VCaP (cell line): ENCODE results near the gene WWOX.

Experiments
- H3K27ac ChIP-seq: fragments of 450-650 bp; 2 replicates; pipeline ENCODE4 v1.5.1; 2017
- TF ChIP-seq, protein P1 (sequence below): fragments of 450-650 bp; conservative IDR thresholded peaks from 2 replicates; pipeline ENCODE4 v1.5.1; 2017; ENCODE audit warnings: mild to moderate bottlenecking, moderate library complexity

Gene WWOX

DNA sequence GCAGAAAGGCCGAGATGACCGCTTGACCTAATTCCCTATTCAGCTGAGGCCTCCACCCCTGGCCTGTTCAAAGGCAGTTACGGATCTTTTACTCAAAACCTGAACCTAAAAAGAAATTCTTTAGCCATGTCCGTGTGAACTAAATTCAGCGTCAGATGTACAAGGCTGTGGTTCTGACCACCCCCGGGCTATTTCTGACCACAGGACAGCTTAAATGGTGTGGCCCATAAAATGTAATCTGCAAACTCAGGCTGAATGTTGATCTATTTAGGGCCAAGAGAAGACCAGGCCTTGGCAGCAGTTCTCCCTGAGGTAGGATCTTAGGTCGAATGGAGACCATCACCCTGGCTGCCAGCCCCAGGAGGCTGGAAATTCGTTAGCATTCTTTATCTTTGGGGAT lies 485.5 kb downstream of the WWOX start:
- TF ChIP-seq, protein P1, sequence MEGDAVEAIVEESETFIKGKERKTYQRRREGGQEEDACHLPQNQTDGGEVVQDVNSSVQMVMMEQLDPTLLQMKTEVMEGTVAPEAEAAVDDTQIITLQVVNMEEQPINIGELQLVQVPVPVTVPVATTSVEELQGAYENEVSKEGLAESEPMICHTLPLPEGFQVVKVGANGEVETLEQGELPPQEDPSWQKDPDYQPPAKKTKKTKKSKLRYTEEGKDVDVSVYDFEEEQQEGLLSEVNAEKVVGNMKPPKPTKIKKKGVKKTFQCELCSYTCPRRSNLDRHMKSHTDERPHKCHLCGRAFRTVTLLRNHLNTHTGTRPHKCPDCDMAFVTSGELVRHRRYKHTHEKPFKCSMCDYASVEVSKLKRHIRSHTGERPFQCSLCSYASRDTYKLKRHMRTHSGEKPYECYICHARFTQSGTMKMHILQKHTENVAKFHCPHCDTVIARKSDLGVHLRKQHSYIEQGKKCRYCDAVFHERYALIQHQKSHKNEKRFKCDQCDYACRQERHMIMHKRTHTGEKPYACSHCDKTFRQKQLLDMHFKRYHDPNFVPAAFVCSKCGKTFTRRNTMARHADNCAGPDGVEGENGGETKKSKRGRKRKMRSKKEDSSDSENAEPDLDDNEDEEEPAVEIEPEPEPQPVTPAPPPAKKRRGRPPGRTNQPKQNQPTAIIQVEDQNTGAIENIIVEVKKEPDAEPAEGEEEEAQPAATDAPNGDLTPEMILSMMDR, result no peak
- no peak overlapping the region for H3K27ac ChIP-seq

DNA sequence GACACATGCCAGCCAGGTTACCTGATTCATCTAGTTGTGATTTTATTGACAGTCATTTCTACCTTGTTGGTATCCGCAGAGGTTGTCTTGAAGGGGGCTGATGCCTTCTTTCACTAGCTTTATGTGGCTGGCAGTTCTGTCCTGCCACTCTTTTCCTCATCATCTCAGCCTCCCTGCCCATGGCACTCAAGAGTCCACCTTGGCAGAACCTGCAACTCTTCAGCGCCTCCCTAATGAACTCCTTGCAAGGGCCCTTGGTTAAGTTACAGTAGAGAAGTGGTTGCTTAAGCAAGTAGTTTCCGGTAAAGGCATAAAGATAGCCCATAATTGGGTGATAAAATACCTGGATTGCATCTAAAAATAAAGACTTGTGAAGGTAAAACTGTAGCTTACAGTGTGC lies 489.9 kb downstream of the WWOX start:
- TF ChIP-seq, protein P1, result no peak
- H3K27ac ChIP-seq, result no peak overlapping the region

DNA sequence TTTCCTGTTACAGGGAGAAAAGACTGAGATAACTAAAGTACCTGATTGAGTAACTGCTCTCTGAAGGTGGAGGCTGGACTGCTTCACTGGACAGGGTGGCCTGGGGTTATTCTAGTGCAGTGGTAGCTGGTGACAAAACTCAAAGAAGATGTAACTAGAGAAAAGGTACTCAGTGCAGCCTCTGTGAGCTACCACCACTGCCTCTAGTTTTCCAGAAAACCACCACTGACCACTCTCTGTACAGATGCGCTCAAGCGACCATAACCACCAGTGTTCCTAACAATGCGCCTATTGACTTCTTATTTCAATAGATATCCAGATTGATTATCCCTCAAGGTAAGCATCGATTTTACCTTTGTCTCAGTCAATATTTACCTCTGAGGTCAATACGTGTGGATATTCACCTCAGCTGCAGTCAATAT lies 492.2 kb downstream of the WWOX start:
- peak overlapping the region; percentile 14; the same call in 1 of the 2 replicates for H3K27ac ChIP-seq
- TF ChIP-seq, protein P1, result no peak

DNA sequence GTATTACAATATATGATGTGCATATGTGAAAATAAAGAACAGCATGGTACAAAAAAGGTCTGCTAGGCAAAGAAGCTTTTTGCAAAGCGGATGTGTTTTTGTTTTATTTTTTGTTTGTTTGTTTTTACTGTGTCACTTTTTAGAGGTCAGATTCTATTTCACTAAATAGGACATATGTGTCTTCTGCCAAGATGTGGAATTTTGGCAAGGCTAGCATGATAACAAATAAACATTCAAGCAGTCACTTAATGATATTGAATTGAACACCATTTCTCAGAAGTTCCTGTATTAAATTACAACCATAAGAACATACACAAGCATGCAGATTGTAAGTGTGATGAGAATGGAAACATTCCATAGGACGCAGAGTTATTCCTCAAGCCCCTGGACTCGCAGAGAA lies 492.7 kb downstream of the WWOX start:
- H3K27ac ChIP-seq, result peak overlapping the region; percentile 14; the same call in 1 of the 2 replicates
- TF ChIP-seq, protein P1, result no peak

DNA sequence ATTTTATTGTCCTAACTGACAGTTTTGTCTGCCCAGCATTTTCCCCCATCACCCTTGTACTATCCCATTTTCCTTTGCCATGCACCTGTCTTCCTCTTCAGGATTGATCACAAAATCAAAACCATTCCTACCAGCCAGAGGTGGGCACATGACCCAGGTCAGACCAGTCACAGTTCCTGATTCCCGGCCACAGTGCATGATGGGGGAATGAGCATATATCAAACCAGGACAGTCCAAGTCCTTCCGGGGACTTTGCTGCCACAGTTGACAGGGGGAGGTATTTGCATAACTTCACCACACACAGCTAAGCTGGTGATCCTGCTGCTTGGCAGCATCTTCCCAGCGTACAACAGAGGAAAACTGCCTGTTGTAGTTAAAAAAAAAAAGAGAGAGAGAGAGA lies 493.9 kb downstream of the WWOX start:
- TF ChIP-seq, protein P1, result no peak
- no peak overlapping the region for H3K27ac ChIP-seq

DNA sequence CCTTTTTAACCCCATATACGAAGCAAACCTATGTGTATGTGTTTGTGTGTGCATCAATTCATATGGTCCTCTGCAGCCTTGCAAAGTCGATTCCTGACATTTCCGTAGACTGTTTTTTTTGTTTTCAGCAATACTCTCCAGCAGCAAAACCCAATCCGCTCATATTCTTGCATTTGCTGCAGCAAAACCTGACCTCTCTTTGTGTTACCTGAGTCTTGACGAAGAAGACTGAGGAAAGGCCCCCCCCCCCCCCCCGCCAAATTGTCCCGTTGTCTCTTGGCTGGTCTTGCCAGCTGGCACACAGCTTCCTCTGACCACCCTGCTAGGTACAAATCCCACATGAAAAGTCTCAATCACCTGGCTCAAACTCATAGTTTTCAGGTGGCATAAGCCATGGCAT lies 494.7 kb downstream of the WWOX start:
- TF ChIP-seq, protein P1, result no peak
- no peak overlapping the region for H3K27ac ChIP-seq

DNA sequence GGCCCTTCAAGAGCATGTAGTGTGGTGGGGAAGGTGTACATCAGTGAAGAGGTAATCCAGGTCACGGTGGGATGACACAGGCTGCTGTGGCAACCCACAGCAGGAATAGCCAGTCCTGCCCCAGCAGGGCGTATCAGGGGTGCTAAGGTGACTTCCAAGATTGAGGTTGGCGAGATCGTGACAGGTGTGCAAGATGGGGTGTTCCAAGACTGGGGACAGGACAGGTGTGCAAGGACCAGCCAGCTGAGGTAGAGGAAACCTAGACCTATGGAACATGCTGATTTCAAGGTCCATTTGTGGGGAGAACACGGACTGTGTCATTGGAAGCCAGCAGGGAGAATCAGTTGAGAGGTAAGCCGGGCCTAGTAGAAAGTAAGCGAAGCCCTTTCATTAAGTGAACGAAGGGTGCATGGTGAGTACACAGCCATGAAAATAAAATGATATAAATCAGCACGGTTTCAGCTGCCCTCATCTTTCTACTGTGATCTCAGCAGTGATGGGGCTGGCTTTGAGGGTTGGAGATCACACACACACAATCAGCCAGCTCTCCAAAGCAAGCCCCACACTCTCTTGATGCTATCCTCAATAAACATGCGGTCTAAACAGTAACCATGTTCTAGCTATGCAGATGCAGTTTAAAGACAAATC lies 497.0 kb downstream of the WWOX start:
- no peak overlapping the region for H3K27ac ChIP-seq
- TF ChIP-seq, protein P1, result no peak
